ENCODE results near the gene DNM3. TPM values are rescaled to one million over a fixed set of nuclear protein-coding genes. Genes with fewer than 3 reads are reported as not detected.

DNM3 gene
- total RNA-seq, 1 donor from 2014 or later: 1.3 TPM

DNA sequence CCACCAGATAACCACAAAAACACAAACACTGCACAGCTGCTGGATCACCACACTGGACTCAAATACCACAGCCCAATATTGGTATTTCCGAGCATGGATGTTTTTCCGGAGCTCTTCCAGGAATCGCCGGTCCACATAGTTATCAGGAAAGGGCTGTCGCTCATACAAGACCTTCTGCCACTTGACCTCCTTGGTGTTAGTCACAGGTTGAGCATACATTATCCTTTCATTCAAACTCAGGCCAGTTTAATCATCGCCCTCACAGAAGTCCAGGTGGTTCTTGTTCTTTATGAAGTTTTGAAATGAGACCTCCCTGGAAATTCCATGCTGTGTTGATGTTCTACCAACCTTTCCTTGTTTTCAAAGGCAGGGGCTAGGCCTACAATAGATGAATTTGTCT, 601.1 kb downstream of the DNM3 start:
- intact Hi-C loops (cut with micrococcal nuclease): loop anchor here (5.0 kb wide), 2 partner anchors 45 to 660 kb away; partner anchors contain the start of gene METTL13

DNA sequence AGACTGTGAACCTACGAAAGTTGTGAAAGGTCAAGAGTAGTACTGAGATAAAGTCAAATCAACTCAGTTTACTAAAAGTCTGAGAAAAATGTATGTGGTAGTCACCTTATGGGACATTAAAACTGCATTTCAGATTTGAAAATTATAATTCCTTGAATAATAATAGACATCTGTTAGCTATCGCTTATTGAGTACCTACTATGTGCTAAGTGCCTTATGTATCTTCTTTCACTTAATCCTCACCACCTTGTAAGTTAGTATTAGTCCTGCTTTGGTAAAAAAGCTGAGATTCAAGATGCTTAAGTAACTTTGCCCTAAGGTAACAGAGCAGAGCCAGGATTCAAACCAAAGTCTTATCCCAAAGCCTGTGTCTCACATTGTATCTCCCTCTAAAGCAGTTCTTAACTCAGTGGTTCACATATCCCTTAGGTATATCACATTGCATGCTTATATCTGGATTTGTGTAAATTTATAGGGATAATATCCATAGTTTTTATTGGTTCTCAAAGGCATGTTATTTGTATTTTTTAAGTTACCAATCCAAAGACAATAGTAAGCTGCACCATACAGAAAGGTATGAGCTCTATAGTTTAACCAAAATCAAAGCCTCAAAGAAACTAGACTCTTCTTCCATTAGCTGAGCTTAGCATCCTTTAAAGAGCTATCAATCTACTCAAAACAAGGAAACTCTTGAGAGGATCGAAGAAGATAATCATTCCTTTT, 601.7 kb downstream of the DNM3 start:
- intact Hi-C loops (cut with micrococcal nuclease): loop anchor here (5.0 kb wide), 2 partner anchors 46 to 661 kb away; partner anchors contain the start of gene METTL13

DNA sequence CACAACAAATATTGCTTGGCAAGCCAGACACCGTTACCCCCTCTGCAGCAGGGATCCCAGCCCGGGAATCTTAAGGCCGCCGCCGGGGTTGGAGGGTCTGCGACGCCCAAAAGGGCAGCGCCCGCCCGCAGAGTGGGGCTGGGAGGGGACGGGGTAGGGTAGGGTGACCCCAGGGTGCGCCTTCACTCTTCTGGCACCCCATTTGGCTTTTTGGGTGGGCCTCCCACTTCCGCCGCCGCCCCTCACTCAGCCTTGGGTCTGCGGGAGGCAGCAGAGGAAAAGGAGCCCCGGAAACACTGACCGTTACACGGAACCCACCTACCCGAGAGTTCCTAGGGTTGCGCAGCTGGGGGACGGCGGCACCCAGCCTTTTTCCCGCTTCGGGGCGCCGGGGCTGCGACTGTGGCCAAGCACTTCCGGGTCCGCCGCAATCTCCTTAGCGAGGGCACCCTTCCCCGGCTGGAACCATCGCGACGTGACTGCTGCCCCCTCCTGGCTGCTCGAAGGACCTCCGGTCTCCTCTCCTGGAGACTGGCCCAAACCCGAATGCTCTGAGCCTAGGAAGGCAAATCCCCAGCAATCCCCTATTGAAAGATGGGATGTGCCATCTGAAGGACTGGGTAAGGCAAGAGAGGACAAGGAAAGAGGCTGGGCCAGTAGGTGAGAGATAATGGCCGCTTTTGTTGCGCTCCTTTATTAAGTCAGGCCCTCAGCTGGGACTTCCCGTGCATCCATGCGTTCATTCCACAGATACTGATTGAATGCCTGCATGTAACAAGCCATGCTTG, 602.6 kb downstream of the DNM3 start, which contains the start of gene PIGC:
Gene PIGC, minus strand, starts transcription at position 404 of the 788 bp plus-strand sequence. CDS start 1,447 bp downstream, outside the sequence.
- intact Hi-C loops (cut with micrococcal nuclease): loop anchor here (1.0 to 5.0 kb wide), 6 partner anchors 15 to 662 kb away; partner anchors contain the start of gene METTL13

DNA sequence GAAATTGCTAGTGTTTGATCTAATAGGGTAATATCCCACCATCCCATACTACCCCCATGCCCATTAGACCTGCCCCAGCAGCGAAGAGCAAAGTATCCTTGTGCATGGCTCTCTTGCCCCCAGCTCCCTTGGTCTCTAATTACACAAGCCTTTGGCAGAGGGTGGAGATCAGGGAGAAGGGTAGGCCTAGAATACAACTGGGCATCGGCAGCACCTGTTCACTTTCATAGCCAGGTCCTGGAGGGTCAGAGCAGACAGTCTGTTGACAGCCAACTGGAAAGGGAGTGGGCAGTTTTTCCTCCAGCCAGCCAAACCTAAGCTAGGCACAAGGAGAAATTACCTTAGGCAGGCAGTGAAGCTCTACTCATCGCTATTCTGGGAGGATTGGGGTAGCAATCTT, 605.2 kb downstream of the DNM3 start:
- intact Hi-C loops (cut with micrococcal nuclease): no loop called here

DNA sequence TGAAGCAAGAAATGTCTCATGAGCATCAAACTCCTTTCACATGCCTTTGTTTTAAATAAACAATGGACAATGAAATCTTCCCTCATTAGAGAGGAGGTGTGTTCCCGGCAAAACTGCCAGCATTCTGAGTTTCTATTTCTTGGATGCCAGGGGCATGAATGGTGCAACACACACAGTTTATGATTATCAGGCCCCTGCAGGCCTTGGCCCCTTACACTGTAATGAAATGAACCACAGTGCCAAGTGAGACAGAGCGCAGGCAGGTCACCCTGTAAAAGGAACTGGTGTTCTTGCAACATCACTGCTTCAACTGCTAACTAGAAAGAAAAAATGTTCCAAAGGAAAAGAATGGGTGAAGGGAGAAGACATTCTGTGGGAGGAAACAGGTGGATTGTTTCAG, 606.3 kb downstream of the DNM3 start:
- intact Hi-C loops (cut with micrococcal nuclease): no loop called here

DNA sequence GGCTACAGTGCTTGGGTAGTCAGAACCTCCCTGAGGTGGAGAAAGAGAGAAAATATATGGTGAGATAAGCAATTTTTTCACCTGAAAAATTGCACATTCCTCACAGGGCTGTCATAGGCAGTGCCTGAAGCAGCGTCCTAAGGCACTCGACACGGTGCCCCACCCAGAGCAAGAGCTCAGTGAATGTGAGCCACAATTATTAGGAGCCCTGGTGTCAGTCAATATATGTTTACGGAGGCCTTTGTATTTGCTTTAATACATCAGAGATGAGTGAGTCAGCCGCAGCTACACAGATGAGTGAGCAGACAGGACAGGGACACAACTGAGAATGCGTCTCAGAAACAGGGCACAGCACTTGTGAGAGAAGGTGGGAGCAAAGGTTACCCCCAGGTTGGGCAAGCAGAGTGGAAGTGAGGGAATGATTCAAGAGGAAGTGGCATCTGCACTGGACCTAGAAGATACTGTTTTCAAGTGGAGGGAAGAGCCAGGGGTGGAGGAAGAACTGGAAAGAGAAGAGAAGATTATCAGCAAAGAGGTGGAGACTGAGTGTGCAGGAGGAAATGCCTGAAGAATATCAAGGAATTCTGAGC, 607.8 kb downstream of the DNM3 start:
- intact Hi-C loops (cut with micrococcal nuclease): no loop called here

DNA sequence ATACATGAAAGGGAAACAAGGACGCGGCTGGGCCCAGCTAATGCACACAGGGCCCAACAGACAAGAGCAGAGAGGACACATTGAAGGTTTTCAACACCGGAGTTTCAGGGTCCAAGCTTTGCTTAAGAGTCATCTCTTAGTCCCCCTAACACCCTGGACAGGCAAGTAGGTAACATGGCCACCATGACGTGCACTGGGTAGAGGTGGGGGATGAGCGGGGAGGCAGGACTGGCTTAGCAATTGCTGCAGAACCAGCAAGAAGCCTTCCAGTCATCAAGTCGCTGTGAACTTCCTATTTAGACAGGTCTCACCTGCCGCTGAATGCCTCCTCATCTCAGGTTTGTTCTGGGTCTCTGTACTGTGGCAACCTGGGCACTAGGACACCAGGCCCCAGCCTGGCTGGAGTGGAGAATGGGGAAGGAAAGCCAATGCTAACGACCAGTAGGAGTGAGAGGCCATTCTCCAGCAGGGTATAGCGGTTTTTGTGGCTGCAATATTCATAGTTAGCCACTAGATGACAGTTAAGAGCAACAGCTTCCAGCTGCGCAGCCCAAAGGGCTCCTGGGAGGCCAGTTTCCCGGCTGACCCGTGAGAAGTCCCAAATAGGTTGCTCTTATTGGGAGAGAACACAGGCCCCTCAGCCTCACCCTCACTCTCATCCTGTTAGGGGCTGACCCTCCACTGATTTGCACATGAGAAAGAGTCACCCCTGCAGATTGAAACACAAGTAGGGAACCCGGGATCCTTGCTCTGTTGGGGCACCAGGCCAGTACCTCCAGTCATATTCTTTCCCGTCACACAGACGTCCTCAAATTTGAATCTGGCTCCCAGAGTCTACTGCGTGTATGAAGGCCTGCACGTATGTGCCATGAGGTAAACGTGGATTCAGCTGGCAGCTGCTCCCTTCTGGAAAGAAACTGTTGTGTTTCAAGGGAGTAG, 608.6 kb downstream of the DNM3 start:
- intact Hi-C loops (cut with micrococcal nuclease): loop anchor here (1.0 to 2.0 kb wide), 4 partner anchors 82 to 279 kb away; no protein-coding TSS in a partner anchor

DNA sequence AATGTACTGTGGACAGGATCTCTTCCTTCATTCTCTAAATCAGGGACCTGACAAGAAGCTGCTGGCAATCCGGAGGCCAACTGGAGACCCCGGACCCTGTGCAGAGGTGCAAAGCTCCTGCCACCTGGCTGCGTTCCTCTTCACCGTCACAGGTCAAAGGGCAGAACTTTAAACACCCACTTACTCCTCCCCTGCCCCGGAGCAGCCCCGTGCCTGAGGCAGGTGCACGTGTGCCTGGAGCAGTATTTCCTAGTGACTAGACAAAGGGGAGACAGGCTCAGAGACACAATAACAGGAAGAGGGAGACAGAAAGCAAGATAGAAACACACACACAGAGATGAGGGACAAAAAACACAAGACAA, 609.2 kb downstream of the DNM3 start:
- intact Hi-C loops (cut with micrococcal nuclease): loop anchor here (1.0 to 2.0 kb wide), 4 partner anchors 82 to 278 kb away; no protein-coding TSS in a partner anchor

DNA sequence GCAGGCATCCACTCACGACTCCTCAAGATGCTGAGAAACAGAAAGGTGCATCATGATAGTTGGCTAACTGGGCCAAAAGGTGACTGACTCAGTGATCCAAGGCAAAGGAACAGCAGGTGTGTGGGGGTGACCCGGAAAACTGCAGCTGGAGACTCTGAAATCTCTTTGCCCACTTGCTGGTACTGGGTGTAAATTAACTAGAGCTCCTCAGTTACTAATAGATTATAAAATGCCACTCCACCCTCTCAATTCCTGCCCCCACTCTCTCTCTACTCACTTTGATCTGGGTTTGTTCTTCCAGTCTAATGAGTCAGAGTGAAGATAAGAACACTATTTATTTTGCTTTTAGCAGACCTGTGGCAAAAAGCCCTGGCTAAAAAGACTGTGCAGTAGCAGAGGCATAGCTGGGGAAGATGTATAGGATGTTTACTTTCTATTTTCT, 609.7 kb downstream of the DNM3 start:
- intact Hi-C loops (cut with micrococcal nuclease): loop anchor here (2.0 kb wide), 2 partner anchors 268 to 278 kb away; no protein-coding TSS in a partner anchor

DNA sequence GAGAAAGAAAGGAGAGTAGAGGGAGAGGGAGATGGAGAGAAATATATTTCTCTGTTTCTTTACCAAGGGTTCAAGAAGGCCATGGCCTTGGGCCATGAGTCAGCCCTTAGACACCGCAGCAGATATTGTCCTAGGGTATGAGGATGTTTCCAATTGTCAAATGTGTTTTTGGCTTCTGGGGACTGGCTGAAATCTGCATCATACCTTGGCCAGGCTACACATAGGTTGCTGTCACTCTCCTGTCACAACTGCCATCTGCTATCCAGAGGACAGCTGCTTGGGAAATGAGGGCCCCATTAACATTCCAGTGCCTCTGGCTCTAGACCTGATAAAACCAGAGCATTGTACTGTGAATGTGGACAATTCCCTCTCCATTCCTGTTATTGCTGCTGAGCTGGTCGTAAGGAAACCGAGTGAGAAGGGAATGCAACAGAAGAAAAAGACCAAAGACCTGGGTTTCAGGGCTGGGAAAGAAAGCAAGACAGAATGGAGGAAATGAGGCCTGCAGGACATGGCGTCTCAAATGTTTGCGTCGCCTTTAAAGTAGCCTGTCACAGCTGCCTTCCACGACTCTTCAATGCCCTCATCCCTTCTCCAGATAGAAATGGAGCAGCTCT, 611.3 kb downstream of the DNM3 start:
- intact Hi-C loops (cut with micrococcal nuclease): no loop called here

DNA sequence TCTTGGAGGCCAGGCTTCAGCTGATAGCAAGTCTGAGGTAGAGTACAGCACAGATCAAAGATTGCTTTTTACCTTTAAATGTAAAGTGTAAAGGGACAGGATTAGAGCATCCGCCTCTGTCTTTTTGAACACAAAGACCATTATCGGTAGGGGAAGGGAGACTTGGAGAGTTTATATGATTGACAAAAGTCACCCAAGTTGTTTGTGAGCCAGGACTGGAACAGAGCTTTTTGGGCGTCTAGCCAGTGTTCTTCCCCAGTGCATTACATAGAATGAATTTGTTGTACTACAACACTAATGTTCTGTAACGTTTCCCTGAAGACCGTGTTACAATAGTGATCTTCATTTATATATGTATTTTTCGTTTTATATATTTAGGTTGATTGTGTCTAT, 611.9 kb downstream of the DNM3 start:
- intact Hi-C loops (cut with micrococcal nuclease): no loop called here

DNA sequence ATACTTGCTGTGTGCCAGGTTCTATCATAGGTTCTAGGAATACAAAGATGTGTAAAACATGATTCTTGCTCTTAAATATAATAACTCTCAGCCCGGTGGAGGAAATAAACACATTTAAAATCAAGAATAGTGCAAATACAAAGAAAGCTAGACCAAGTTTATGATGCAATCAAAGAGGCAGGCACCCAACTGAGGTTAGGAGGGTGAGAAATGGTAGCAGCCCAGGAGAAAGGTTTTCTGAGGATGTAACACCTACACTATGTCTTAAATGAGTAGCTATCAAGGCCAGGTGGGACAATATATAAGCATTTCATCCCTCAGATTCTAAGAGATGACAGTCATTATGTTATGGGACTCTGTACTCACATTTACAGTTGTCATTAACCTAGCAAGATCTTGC, 612.3 kb downstream of the DNM3 start:
- intact Hi-C loops (cut with micrococcal nuclease): no loop called here

DNA sequence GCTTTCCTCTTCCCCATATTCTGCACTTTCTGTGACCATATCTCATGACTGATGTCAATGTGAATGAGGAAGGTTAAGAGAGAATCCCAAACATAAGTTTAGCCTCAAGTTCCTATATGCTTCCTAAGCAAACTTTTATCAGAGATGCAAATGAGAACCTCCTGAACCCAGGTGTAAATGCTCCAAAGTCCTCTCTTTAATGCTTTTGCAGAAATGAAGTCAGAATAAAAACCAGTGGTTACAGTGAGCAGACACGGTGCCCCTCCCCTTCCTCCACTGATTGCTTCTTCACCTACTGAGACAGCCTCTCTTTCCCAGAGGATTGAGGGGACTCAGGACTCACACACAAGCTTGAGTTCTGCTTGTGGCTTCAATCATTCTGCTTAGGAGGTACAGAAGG, 614.2 kb downstream of the DNM3 start:
- intact Hi-C loops (cut with micrococcal nuclease): no loop called here

DNA sequence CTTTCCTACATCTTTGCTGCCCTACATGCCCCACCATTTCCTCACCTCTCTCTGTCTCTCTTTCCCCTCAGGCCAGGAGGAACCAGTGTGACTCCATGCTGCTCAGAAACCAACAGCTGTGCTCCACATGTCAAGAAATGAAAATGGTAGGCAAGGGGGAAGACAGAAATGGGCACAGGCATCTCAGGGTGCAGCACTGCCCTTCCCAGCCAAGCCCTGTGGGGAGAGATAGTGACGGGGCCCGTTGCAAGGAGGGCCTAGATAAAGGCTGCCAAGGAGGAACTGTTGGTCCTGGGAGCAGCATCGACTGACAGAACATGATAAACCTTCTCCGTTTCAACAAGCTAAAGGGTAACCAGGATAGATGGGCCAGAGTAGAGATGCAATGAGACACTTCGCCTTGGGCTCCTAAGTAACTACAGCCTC, 615.1 kb downstream of the DNM3 start:
- intact Hi-C loops (cut with micrococcal nuclease): no loop called here

DNA sequence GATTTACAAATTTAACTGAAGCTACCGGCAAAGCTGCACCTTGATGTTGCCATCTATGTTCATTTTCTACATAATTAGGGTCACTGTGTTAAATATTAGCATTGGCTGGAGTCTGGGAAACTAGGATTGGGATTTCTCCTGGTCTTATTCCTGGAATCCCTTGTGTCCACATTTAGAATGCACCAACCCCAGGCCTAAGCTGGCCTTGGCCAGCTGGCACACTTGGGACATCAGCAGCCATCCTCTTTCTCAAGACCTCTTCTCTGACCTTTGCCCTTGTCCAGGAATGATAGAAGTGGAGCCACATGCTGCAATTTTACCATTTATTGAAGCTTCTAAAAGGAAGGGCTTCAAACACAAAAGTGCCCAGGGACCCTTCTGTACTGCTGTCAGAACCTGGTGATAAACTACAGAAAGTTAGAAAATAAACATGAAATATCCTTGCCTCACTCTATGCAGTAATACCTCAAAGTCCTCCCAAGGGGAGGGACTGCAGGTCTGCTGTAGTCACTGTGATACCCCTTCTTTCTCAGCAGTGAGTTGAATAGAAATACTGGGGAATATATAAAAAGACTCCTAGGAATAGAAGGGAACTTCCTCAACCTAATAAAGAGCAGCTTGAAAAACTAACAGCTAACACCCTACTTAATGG, 616.3 kb downstream of the DNM3 start:
- intact Hi-C loops (cut with micrococcal nuclease): no loop called here

DNA sequence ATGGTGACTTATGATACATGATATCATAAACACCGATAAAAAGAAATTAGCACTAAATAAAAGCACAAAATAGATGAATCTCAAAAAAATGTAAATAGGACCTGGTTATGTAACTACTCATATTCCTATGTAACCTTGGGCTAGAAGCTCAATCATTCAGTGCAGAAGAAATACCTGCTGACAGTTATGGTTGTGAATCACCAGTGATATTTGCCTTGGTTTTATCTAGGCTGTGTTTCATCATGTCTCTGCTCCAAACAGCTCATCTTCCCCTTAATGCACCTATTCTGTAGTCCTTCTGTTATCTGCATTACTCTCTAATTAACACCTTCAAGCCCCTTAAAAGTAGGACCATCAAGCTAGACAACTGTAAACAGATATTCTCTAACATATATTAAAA, 618.9 kb downstream of the DNM3 start:
- intact Hi-C loops (cut with micrococcal nuclease): no loop called here

DNA sequence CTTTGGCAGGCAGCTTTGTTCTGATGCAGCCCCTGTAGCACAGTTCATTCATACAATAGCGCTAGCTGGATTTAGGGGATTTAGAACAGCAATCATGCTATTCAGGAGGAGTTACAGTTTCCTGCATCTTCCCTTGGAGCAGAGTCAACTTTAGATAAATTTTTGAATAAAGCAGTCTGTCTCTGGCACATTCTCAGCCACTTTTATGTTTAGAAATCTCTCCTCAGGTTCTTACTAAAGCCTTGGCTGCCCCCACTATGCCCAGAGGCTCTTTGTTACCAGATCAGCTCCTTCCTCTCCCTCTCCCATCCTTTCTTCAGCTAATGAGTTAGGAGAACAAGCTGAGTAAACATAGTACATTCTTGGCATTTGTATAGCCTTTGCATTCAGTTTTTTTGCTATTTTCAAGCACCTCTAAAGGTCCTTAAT, 619.6 kb downstream of the DNM3 start:
- intact Hi-C loops (cut with micrococcal nuclease): no loop called here

Measured in T-helper 2 cell treated with Interferon-gamma antibody and Interleukin-4, amounts not matched to agents 100 ng/mL and 5 ng/mL, for 36 hours (primary cell).